ENCODE measurements around the gene DDX10. TPM values are rescaled to one million over a fixed set of nuclear protein-coding genes. Genes with fewer than 3 reads are reported as not detected.

DDX10 gene
- total and polyA plus RNA-seq, 4 donors: 20.5 to 34.2 (median 24.4) TPM

DNA sequence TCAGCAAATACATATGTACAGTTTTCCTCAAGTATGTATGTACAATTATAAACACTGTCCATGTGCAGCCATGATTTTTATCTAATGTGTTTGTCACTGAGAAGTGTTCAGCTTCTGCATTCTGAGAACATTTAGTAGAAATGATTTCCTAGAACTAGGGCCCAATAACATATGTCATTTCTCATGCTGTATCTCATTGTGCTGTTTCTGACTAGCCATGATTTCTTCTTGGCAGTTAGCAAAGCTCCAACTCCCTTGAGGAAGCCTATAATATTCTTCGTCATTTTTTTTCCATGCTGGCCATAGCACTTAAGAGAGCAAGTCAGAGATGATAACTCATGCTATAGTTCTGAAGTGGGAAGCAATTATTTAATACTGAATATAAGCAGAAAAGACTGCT is 187.8 kb downstream of the DDX10 start:
- H3K4me3 ChIP-seq (ENCODE audit: low read depth, low read length): no peak overlapping the region
- peak in 2 of 6 donors; percentile 21 to 52 for DNase-seq (ENCODE audit: low read depth in 4 of 6, low spot score in 6 of 6)
- WGBS (ENCODE audit: insufficient coverage): no CpG with 5 or more reads among the region's 1 CpG
- H3K4me1 ChIP-seq (ENCODE audit: control insufficient read depth, insufficient read depth, low read length): no peaks in the 10 kb centered on the region
- no peak overlapping the region for H3K27ac ChIP-seq (ENCODE audit: low read depth, low read length)
- no peaks in the 10 kb centered on the region for H3K27me3 ChIP-seq (ENCODE audit: control insufficient read depth, insufficient read depth, low read length)
- H3K36me3 ChIP-seq (ENCODE audit: control insufficient read depth, insufficient read depth, low read length): no peaks in the 10 kb centered on the region
- H3K9me3 ChIP-seq (ENCODE audit: control insufficient read depth, insufficient read depth, low read length): no peaks in the 10 kb centered on the region

DNA sequence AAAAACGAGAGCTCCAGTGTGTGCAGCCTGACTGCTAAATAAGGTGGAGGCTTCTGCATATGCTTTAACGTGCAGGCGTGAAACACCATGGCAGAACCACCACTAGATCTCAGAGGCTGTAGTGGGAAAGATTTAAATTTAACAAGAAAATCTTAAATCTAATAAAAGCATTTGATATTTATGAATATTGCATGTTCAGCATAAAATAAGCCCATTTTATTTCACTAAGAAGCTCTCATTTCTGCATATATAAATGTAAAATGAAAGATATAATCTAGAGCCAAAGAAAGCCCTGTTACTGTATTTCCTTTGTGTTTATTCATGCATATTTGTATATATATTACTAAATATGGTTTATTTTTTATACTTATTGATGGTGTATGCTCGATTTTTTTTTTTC is 188.3 kb downstream of the DDX10 start:
- Histone ChIP-seq H3K27ac (ENCODE audit: low read depth, low read length) (peak overlapping the region; percentile 36), H3K4me1 (ENCODE audit: control insufficient read depth, insufficient read depth, low read length) (no peaks in the 10 kb centered on the region)
- WGBS (ENCODE audit: insufficient coverage): no CpG with 5 or more reads among the region's 4 CpGs

DNA sequence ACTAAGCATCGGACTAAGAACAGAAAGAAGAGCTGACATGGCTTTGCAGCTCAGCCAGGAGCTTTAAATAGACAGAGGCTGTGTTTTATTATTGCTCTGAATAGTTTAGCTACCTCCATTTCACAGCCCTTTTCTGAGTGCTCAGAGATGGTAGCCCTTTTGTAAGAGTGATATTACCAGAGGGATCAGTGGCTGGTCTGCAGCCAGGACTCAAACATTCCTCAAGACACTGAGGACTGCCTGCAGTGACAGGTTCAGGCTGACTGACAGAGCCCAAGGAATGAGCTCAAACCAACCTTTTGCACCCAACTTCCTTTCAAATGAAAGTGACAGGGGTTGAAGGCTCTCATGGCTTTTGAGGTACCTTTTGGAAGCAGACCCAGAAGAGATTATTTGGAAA is 189.0 kb downstream of the DDX10 start:
- Histone ChIP-seq H3K36me3 (ENCODE audit: control insufficient read depth, insufficient read depth, low read length) (no peaks in the 10 kb centered on the region), H3K4me1 (ENCODE audit: control insufficient read depth, insufficient read depth, low read length) (no peaks in the 10 kb centered on the region), H3K27ac (ENCODE audit: low read depth, low read length) (peak overlapping the region; percentile 36), H3K27me3 (ENCODE audit: control insufficient read depth, insufficient read depth, low read length) (no peaks in the 10 kb centered on the region), H3K4me3 (ENCODE audit: low read depth, low read length) (no peak overlapping the region), H3K9me3 (ENCODE audit: control insufficient read depth, insufficient read depth, low read length) (no peaks in the 10 kb centered on the region)
- DNase-seq (ENCODE audit: low read depth in 4 of 6, low spot score in 6 of 6): peak in 2 of 6 donors; percentile 29 to 48
- no CpG with 5 or more reads among the region's 1 CpG for WGBS (ENCODE audit: insufficient coverage)

More for the DNA sequence above, 188.3 kb downstream of the DDX10 start:
- no peaks in the 10 kb centered on the region for H3K27me3 ChIP-seq (ENCODE audit: control insufficient read depth, insufficient read depth, low read length)
- H3K9me3 ChIP-seq (ENCODE audit: control insufficient read depth, insufficient read depth, low read length): no peaks in the 10 kb centered on the region
- H3K4me3 ChIP-seq (ENCODE audit: low read depth, low read length): no peak overlapping the region
- H3K36me3 ChIP-seq (ENCODE audit: control insufficient read depth, insufficient read depth, low read length): no peaks in the 10 kb centered on the region
- peak in 1 of 6 donors; percentile 15 for DNase-seq (ENCODE audit: low read depth in 4 of 6, low spot score in 6 of 6)

DNA sequence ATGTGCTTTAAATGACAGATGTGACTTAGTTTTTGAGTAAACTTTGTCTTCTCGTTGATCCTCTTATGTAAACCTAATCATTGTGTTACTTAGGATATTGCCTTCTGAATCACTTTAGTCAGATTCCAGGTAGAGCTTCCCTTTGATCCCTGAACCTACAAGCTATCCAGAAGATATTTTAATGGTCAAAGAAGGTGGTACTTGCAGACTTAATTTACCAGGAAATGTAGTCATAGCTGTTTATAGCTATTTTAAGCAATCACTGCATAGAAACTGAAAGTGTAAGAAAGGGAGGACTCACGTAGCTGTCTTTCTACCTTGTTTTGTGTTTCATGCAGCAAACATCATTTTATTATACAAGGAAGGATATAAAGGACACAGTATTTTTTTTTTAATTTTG is 189.5 kb downstream of the DDX10 start:
- no peak overlapping the region for H3K27ac ChIP-seq (ENCODE audit: low read depth, low read length)
- H3K36me3 ChIP-seq (ENCODE audit: control insufficient read depth, insufficient read depth, low read length): no peaks in the 10 kb centered on the region
- WGBS (ENCODE audit: insufficient coverage): no CpG with 5 or more reads among the region's 2 CpGs
- H3K4me1 ChIP-seq (ENCODE audit: control insufficient read depth, insufficient read depth, low read length): no peaks in the 10 kb centered on the region
- no peaks in the 10 kb centered on the region for H3K9me3 ChIP-seq (ENCODE audit: control insufficient read depth, insufficient read depth, low read length)
- no peaks in the 10 kb centered on the region for H3K27me3 ChIP-seq (ENCODE audit: control insufficient read depth, insufficient read depth, low read length)
- H3K4me3 ChIP-seq (ENCODE audit: low read depth, low read length): no peak overlapping the region
- DNase-seq (ENCODE audit: low read depth in 4 of 6, low spot score in 6 of 6): no peak

DNA sequence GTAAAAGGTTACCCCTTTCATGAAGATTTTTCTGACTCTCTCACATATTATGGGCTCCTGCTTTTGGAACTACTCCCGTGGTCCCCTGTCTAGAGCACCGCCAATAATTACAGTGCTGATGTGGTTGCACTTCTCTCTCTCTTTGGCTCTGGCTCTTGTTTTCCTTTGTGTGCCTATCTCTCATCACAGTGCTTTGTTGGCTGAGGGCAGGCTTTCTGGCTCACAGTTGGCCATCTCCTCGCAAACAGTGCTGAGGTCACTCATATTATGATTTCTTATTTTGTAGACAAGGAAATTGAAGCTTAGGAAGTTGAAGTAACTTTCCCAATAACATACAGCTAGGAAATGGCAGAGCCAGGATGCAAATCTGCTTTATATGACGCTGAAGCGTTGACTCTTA is 192.5 kb downstream of the DDX10 start:
- H3K4me3 ChIP-seq (ENCODE audit: low read depth, low read length): no peak overlapping the region
- no peaks in the 10 kb centered on the region for H3K27me3 ChIP-seq (ENCODE audit: control insufficient read depth, insufficient read depth, low read length)
- H3K36me3 ChIP-seq (ENCODE audit: control insufficient read depth, insufficient read depth, low read length): no peaks in the 10 kb centered on the region
- H3K9me3 ChIP-seq (ENCODE audit: control insufficient read depth, insufficient read depth, low read length): no peaks in the 10 kb centered on the region
- no peak overlapping the region for H3K27ac ChIP-seq (ENCODE audit: low read depth, low read length)
- 38% methylated on average over 2 of the region's 5 CpGs for WGBS (ENCODE audit: insufficient coverage)
- no peaks in the 10 kb centered on the region for H3K4me1 ChIP-seq (ENCODE audit: control insufficient read depth, insufficient read depth, low read length)
- DNase-seq (ENCODE audit: low read depth in 4 of 6, low spot score in 6 of 6): peak in 1 of 6 donors; percentile 9

DNA sequence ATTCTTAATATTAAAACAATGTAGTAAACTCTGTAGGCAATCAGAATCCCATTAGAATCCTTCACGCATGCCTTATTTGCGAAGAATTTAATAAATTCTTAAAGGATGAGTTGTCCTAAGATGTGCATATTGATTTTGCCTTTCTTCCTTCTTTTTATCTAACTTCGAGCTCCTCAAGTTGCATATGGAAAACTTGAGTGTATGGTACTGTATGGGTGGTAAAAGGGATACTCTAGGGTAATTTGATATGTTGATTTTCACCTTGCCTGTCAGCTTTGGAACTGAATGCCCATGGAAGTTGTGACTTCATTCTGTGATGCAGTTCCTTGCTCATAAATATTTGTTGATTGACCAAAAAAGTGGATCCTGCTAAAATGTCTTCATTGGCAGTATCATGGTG is 193.8 kb downstream of the DDX10 start:
- no peak for DNase-seq (ENCODE audit: low read depth in 4 of 6, low spot score in 6 of 6)
- H3K4me1 ChIP-seq (ENCODE audit: control insufficient read depth, insufficient read depth, low read length): no peaks in the 10 kb centered on the region
- H3K4me3 ChIP-seq (ENCODE audit: low read depth, low read length): no peak overlapping the region
- H3K27me3 ChIP-seq (ENCODE audit: control insufficient read depth, insufficient read depth, low read length): no peaks in the 10 kb centered on the region
- WGBS (ENCODE audit: insufficient coverage): no CpG with 5 or more reads among the region's 3 CpGs
- no peak overlapping the region for H3K27ac ChIP-seq (ENCODE audit: low read depth, low read length)
- H3K9me3 ChIP-seq (ENCODE audit: control insufficient read depth, insufficient read depth, low read length): no peaks in the 10 kb centered on the region
- H3K36me3 ChIP-seq (ENCODE audit: control insufficient read depth, insufficient read depth, low read length): no peaks in the 10 kb centered on the region

DNA sequence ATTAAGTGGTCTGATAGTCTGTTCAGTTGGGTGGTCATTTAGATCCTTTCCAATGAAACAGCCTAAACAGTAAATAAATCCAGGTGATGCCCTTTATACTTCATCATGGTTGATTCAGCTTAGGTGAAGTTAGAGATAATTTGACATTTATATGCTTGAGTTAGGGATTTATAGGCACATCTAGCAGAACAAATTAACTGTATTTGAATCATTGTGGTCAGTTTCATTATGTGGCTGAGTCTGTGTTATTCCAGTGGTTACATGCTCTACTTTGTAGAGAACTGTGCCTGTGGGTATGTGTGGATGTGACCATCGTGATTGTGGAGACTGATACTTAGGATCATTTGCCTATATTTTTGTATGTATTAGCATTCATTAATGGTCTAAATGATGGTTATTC is 194.6 kb downstream of the DDX10 start:
- Histone ChIP-seq H3K4me3 (ENCODE audit: low read depth, low read length) (no peak overlapping the region), H3K27me3 (ENCODE audit: control insufficient read depth, insufficient read depth, low read length) (no peaks in the 10 kb centered on the region), H3K4me1 (ENCODE audit: control insufficient read depth, insufficient read depth, low read length) (no peaks in the 10 kb centered on the region), H3K27ac (ENCODE audit: low read depth, low read length) (no peak overlapping the region), H3K36me3 (ENCODE audit: control insufficient read depth, insufficient read depth, low read length) (no peaks in the 10 kb centered on the region), H3K9me3 (ENCODE audit: control insufficient read depth, insufficient read depth, low read length) (no peaks in the 10 kb centered on the region)
- WGBS (ENCODE audit: insufficient coverage): no CpG with 5 or more reads among the region's 1 CpG
- DNase-seq (ENCODE audit: low read depth in 4 of 6, low spot score in 6 of 6): no peak

DNA sequence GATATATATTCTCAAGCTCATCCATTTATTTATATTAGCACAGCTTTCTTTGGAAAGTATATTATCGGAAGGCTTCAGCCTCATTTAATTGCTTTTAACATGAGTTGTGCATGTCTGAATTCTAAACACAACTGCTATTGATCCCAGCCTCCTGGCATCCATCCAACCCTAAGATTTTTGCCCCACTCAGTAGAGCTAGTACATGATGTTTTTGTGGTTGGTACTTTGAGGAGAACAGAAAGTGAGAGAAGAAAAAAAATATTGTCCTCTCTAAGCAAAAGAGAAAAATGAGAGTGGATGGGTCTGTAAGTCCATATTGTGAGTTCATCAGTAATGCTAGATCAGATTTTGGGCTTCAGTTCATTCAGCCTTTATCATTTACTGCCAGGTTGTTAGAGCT is 198.7 kb downstream of the DDX10 start:
- no peaks in the 10 kb centered on the region for H3K4me1 ChIP-seq (ENCODE audit: control insufficient read depth, insufficient read depth, low read length)
- no peak overlapping the region for H3K27ac ChIP-seq (ENCODE audit: low read depth, low read length)
- H3K27me3 ChIP-seq (ENCODE audit: control insufficient read depth, insufficient read depth, low read length): no peaks in the 10 kb centered on the region
- no peaks in the 10 kb centered on the region for H3K9me3 ChIP-seq (ENCODE audit: control insufficient read depth, insufficient read depth, low read length)
- no CpG with 5 or more reads among the region's 1 CpG for WGBS (ENCODE audit: insufficient coverage)
- DNase-seq (ENCODE audit: low read depth in 4 of 6, low spot score in 6 of 6): peak in 1 of 6 donors; percentile 37
- no peaks in the 10 kb centered on the region for H3K36me3 ChIP-seq (ENCODE audit: control insufficient read depth, insufficient read depth, low read length)
- no peak overlapping the region for H3K4me3 ChIP-seq (ENCODE audit: low read depth, low read length)

DNA sequence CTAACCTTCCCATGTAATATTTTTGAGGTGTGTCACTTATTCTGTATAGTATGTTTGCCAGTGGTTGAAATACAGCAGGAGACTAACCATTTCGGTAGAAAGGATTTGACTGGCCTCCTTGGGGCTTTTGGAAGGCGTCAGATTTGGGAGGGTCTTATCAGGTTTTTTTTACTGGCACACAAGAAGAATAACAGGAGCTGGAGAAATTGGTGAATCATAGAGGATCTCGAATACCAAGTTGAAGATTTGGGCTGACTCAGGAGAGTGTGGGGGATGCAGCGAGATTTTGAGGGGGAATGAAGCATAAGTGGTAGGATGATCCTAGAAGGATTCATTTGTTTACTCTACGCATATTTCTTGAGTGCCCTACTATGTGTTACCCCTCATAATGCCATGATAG is 200.5 kb downstream of the DDX10 start:
- H3K27me3 ChIP-seq (ENCODE audit: control insufficient read depth, insufficient read depth, low read length): no peaks in the 10 kb centered on the region
- WGBS (ENCODE audit: insufficient coverage): 100% methylated on average over 3 of the region's 5 CpGs
- no peak overlapping the region for H3K27ac ChIP-seq (ENCODE audit: low read depth, low read length)
- H3K4me1 ChIP-seq (ENCODE audit: control insufficient read depth, insufficient read depth, low read length): no peaks in the 10 kb centered on the region
- no peak for DNase-seq (ENCODE audit: low read depth in 4 of 6, low spot score in 6 of 6)
- H3K9me3 ChIP-seq (ENCODE audit: control insufficient read depth, insufficient read depth, low read length): no peaks in the 10 kb centered on the region
- H3K4me3 ChIP-seq (ENCODE audit: low read depth, low read length): no peak overlapping the region
- no peaks in the 10 kb centered on the region for H3K36me3 ChIP-seq (ENCODE audit: control insufficient read depth, insufficient read depth, low read length)

DNA sequence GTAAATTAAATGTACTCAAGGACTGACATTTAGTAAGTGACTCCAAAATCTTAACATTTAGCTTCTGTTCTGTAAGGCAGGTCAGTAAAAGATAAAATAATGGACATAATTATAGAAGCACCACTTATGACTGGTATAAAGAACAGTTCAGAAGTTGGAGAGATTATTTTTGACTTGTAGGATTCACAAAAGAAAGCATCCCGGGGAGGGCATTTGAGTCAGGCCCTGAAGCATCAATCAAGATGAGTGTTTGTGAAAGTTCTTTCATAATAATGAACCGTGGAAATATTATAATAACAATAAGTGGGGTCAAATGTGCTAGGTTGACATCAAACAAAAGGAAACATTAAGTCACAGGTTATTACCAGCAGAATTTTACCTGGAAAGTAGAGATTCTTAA is 201.9 kb downstream of the DDX10 start:
- Histone ChIP-seq H3K27me3 (ENCODE audit: control insufficient read depth, insufficient read depth, low read length) (no peaks in the 10 kb centered on the region), H3K4me3 (ENCODE audit: low read depth, low read length) (no peak overlapping the region), H3K27ac (ENCODE audit: low read depth, low read length) (no peak overlapping the region), H3K36me3 (ENCODE audit: control insufficient read depth, insufficient read depth, low read length) (no peaks in the 10 kb centered on the region), H3K9me3 (ENCODE audit: control insufficient read depth, insufficient read depth, low read length) (no peaks in the 10 kb centered on the region), H3K4me1 (ENCODE audit: control insufficient read depth, insufficient read depth, low read length) (no peaks in the 10 kb centered on the region)
- no CpG with 5 or more reads among the region's 2 CpGs for WGBS (ENCODE audit: insufficient coverage)
- DNase-seq (ENCODE audit: low read depth in 4 of 6, low spot score in 6 of 6): no peak
